Liver (tissue), 9 donors: Measurements from ENCODE around the gene SP2. TPM values are rescaled to one million over a fixed set of nuclear protein-coding genes. Genes with fewer than 3 reads are reported as not detected.
A peak's percentile ranks its signal among the peaks of the same experiment; 100 is the strongest.
"Not testable (repeated sequence)": the region's sequence is repeated elsewhere in the genome, so short reads cannot be mapped to it uniquely, and the experiment has no call there.

Experiments
- DNase-seq: peaks from one replicate; pipeline ENCODE4 v3.0.0-alpha.2; 2017; ENCODE audit warnings: low spot score
- H3K27ac ChIP-seq, 2 donors: one replicate each; pipeline ENCODE4 v1.7.0; 2013; ENCODE audit warnings: inconsistent platforms in 2 of 2, low read length in 2 of 2, control low read depth in 1 of 2, low read depth in 1 of 2, mild to moderate bottlenecking in 1 of 2
- H3K27me3 ChIP-seq, 4 donors: one replicate each; pipeline versions ENCODE4 v1.6.1 to v1.7.0; 2013; ENCODE audit warnings: low read length in 3 of 4, inconsistent platforms in 1 of 4, mild to moderate bottlenecking in 1 of 4, moderate library complexity in 1 of 4; ENCODE audit not compliant: control insufficient read depth in 4 of 4, insufficient read depth in 4 of 4
- H3K36me3 ChIP-seq, 4 donors: one replicate each; pipeline versions ENCODE4 v1.6.1 to v1.7.0; 2013; ENCODE audit warnings: low read length in 3 of 4, mild to moderate bottlenecking in 3 of 4, low read depth in 1 of 4, moderate library complexity in 1 of 4; ENCODE audit not compliant: control insufficient read depth in 4 of 4, insufficient read depth in 3 of 4
- H3K4me1 ChIP-seq, 4 donors: one replicate each; pipeline versions ENCODE4 v1.6.1 to v1.7.0; 2013; ENCODE audit warnings: low read length in 3 of 4, mild to moderate bottlenecking in 3 of 4, moderate library complexity in 1 of 4; ENCODE audit not compliant: control insufficient read depth in 4 of 4, insufficient read depth in 4 of 4
- H3K4me3 ChIP-seq, 3 donors: one replicate each; pipeline versions ENCODE4 v1.6.1 to v1.7.0; 2013; ENCODE audit warnings: low read length in 3 of 3, control low read depth in 1 of 3, low read depth in 1 of 3, mild to moderate bottlenecking in 1 of 3
- H3K9ac ChIP-seq, 2 donors: one replicate each; pipeline ENCODE4 v1.7.0; 2013; ENCODE audit warnings: low read length in 2 of 2, mild to moderate bottlenecking in 2 of 2, moderate library complexity in 2 of 2, control low read depth in 1 of 2, low read depth in 1 of 2
- H3K9me3 ChIP-seq, 4 donors: one replicate each; pipeline versions ENCODE4 v1.6.1 to v1.7.0; 2013; ENCODE audit warnings: low read length in 3 of 4; ENCODE audit not compliant: control insufficient read depth in 4 of 4
- EGR1 ChIP-seq, 2 donors: IDR thresholded peaks; 2 replicates each; pipeline ENCODE4 v1.6.1; 2016 to 2018; ENCODE audit warnings: antibody characterized with exemption in 2 of 2, low read depth in 2 of 2
- FOXA1 ChIP-seq: IDR thresholded peaks from 2 replicates; pipeline ENCODE4 v1.6.1; 2016; ENCODE audit warnings: antibody characterized with exemption
- FOXA2 ChIP-seq: IDR thresholded peaks from 2 replicates; pipeline ENCODE4 v1.6.1; 2016; ENCODE audit warnings: antibody characterized with exemption
- GABPA ChIP-seq, 2 donors: IDR thresholded peaks in 1 of 2; conservative IDR thresholded peaks in 1 of 2; 2 replicates each; pipeline ENCODE4 v1.6.1; 2016; ENCODE audit warnings: antibody characterized with exemption in 2 of 2, mild to moderate bottlenecking in 1 of 2, moderate library complexity in 1 of 2
- HNF4A ChIP-seq, 2 donors: conservative IDR thresholded peaks; 2 replicates each; pipeline ENCODE4 v1.6.1; 2016; ENCODE audit warnings: antibody characterized with exemption in 2 of 2, mild to moderate bottlenecking in 2 of 2
- HNF4G ChIP-seq: IDR thresholded peaks from 2 replicates; pipeline ENCODE4 v1.6.1; 2016; ENCODE audit warnings: antibody characterized with exemption
- JUND ChIP-seq, 2 donors: IDR thresholded peaks; 2 replicates each; pipeline ENCODE4 v1.6.1; 2016; ENCODE audit warnings: antibody characterized with exemption in 2 of 2
- NR2F2 ChIP-seq: IDR thresholded peaks from 2 replicates; pipeline ENCODE4 v1.6.1; 2016; ENCODE audit warnings: antibody characterized with exemption
- RAD21 ChIP-seq, 2 donors: IDR thresholded peaks; 2 replicates each; pipeline ENCODE4 v1.6.1; 2016; ENCODE audit warnings: antibody characterized with exemption in 2 of 2, mild to moderate bottlenecking in 2 of 2
- RXRA ChIP-seq, 2 donors: IDR thresholded peaks; 2 replicates each; pipeline ENCODE4 v1.6.1; 2017 to 2018; ENCODE audit warnings: antibody characterized with exemption in 2 of 2, mild to moderate bottlenecking in 1 of 2
- SP1 ChIP-seq: IDR thresholded peaks from 2 replicates; pipeline ENCODE4 v1.6.1; 2018; ENCODE audit warnings: antibody characterized with exemption, mild to moderate bottlenecking
- TAF1 ChIP-seq: conservative IDR thresholded peaks from 2 replicates; pipeline ENCODE4 v1.6.1; 2016; ENCODE audit warnings: antibody characterized with exemption, mild to moderate bottlenecking
- YY1 ChIP-seq: IDR thresholded peaks from 2 replicates; pipeline ENCODE4 v1.6.1; 2016; ENCODE audit warnings: antibody characterized with exemption, mild to moderate bottlenecking
- WGBS: extraction: QIAGEN DNeasy Blood & Tissue Kit; methylation state at CpG from one replicate; pipeline ENCODE4 v1.1.7; 2013; 5-methylcytosine and 5-hydroxymethylcytosine counted together
- polyA plus RNA-seq, 2 donors: library from polyadenylated mRNA; stranded (reverse) in 1 of 2; unstranded in 1 of 2; fragments of 200-250 nt in 1 of 2; fragments of >200 nt in 1 of 2; fragmentation: Nextera tagmentation in 1 of 2; extraction: Ambion mirVana in 1 of 2; gene quantifications; one replicate each; pipeline versions ENCODE4 v1.2.1 to v1.2.3, GENCODE V29; 2013 to 2015
- total RNA-seq, 2 donors: library from RNA; depleted of rRNA; stranded (reverse); fragments of >200 nt; gene quantifications; one replicate each; pipeline ENCODE4 v1.2.3, GENCODE V29; 2014
- TF ChIP-seq, protein P1 (sequence below): IDR thresholded peaks from 2 replicates; pipeline ENCODE4 v1.6.1; 2016; ENCODE audit warnings: antibody characterized with exemption
- TF ChIP-seq, protein P2 (sequence below): fragments of 150-350 bp; IDR thresholded peaks from 2 replicates; pipeline ENCODE4 v1.5.1; 2017; ENCODE audit warnings: improper control_type of control experiment, low read depth, low read length; ENCODE audit not compliant: missing input control
- TF ChIP-seq, protein P3 (sequence below): IDR thresholded peaks from 2 replicates; pipeline ENCODE4 v1.6.1; 2016; ENCODE audit warnings: antibody characterized with exemption
- donor health status: healthy.
- donor health status: healthy.
- donor health status: healthy.
- donor health status: healthy.
- donor health status: healthy.

SP2 gene
- total and polyA plus RNA-seq, 4 donors: 2.2 to 5.7 (median 3.8) TPM

DNA sequence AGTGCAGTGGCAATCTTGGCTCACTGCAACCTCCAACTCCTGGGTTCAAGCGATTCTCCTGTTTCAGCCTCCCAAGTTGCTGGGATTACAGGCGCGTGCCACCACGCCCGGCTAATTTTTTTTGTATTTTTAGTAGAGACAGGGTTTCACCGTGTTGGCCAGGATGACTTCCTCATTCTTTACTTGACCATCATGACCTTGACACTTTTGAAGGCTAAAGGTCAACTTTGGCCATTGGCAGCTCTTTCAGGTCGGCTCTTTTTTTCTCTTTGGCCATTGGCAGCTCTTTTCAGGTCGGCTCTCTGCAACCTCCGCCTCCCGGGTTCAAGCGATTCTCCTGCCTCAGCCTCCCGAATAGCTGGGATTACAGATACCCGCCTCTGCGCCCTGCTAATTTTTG, 23.9 kb downstream of the SP2 start:
- not testable (repeated sequence) for H3K4me1 ChIP-seq, H3K27ac ChIP-seq, H3K4me3 ChIP-seq, H3K9me3 ChIP-seq, H3K27me3 ChIP-seq, H3K9ac ChIP-seq, DNase-seq
- peak in 1 of 2 donors; percentile 15 for TF ChIP-seq HNF4A (conservative IDR thresholded peaks at IDR 0.05)
- peak; percentile 28 for TF ChIP-seq NR2F2
- WGBS: 66% methylated on average over 14 of the region's 14 CpGs
- peaks cover 5 to 18% (median 17%) of the 10 kb centered on the region in 4 donors for H3K36me3 ChIP-seq

DNA sequence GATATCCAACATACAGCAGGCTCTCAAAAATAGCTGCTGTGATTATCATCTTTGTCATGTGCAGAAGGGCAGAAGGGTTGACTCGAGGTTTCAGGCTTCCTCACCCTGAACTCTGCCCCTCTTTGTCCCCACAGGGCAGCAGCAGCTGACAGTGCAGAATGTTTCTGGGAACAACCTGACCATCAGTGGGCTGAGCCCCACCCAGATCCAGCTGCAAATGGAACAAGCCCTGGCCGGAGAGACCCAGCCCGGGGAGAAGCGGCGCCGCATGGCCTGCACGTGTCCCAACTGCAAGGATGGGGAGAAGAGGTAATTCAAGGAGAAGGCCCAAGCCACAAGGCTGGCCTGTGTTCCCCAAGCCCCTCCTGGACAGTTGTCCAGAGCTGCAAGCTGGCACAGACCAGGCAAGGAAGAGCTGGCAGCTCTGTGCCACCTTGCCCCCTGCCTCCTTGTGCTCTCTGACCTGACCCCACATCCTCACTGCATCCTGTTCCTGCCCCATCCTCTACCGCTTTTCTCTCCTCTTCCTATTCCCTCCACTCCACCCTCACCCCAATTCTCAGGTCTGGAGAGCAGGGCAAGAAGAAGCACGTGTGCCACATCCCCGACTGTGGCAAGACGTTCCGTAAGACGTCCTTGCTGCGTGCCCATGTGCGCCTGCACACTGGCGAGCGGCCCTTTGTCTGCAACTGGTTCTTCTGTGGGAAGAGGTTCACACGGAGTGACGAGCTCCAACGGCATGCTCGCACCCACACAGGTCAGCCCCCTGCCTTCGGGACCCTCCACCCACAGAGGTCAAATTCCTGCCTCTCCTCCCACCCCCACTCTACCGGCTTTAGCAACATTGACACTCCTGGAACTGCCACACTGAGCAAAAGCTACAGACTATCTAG, 29.0 kb downstream of the SP2 start:
- Histone ChIP-seq H3K4me3 (no peak overlapping the region), H3K9me3 (no peaks in the 10 kb centered on the region), H3K27ac (no peak overlapping the region), H3K9ac (no peak overlapping the region), H3K4me1 (peaks cover 0 to 15% (median 11%) of the 10 kb centered on the region in 4 donors), H3K27me3 (no peaks in the 10 kb centered on the region), H3K36me3 (peaks cover 0 to 26% (median 17%) of the 10 kb centered on the region in 4 donors)
- 81% methylated on average over 23 of the region's 23 CpGs for WGBS
- TF ChIP-seq YY1: no peak
- TF ChIP-seq HNF4G: no peak
- TF ChIP-seq RAD21 (IDR thresholded peaks at IDR 0.05): no peak
- TF ChIP-seq, protein P1, sequence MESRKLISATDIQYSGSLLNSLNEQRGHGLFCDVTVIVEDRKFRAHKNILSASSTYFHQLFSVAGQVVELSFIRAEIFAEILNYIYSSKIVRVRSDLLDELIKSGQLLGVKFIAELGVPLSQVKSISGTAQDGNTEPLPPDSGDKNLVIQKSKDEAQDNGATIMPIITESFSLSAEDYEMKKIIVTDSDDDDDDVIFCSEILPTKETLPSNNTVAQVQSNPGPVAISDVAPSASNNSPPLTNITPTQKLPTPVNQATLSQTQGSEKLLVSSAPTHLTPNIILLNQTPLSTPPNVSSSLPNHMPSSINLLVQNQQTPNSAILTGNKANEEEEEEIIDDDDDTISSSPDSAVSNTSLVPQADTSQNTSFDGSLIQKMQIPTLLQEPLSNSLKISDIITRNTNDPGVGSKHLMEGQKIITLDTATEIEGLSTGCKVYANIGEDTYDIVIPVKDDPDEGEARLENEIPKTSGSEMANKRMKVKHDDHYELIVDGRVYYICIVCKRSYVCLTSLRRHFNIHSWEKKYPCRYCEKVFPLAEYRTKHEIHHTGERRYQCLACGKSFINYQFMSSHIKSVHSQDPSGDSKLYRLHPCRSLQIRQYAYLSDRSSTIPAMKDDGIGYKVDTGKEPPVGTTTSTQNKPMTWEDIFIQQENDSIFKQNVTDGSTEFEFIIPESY: no peak
- no peak for TF ChIP-seq FOXA2
- TF ChIP-seq NR2F2: no peak
- no peak for TF ChIP-seq GABPA (IDR thresholded peaks at IDR 0.05 in 1 of 2, conservative IDR thresholded peaks at IDR 0.05 in 1 of 2)
- no peak for TF ChIP-seq JUND (IDR thresholded peaks at IDR 0.05)
- TF ChIP-seq, protein P2, sequence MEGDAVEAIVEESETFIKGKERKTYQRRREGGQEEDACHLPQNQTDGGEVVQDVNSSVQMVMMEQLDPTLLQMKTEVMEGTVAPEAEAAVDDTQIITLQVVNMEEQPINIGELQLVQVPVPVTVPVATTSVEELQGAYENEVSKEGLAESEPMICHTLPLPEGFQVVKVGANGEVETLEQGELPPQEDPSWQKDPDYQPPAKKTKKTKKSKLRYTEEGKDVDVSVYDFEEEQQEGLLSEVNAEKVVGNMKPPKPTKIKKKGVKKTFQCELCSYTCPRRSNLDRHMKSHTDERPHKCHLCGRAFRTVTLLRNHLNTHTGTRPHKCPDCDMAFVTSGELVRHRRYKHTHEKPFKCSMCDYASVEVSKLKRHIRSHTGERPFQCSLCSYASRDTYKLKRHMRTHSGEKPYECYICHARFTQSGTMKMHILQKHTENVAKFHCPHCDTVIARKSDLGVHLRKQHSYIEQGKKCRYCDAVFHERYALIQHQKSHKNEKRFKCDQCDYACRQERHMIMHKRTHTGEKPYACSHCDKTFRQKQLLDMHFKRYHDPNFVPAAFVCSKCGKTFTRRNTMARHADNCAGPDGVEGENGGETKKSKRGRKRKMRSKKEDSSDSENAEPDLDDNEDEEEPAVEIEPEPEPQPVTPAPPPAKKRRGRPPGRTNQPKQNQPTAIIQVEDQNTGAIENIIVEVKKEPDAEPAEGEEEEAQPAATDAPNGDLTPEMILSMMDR: no peak
- no peak for TF ChIP-seq EGR1 (IDR thresholded peaks at IDR 0.05; ENCODE audit: low read depth in 2 of 2)
- TF ChIP-seq RXRA (IDR thresholded peaks at IDR 0.05): no peak
- no peak for DNase-seq

DNA sequence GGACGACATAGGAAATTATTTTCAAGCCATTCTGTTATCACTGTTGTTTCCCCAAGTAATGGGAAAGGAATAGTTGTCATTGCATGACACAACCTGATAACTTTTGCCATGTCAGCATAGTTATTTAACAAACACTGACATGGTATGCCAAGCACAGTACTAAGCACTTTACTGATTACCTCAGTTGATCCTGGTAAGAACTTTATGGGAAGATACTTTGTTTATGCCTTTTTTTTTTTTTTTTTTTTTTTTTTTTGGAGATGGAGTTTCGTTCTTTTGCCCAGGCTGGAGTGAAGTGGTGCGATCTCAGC, 29.6 kb downstream of the SP2 start:
- no peak for TF ChIP-seq SP1
- TF ChIP-seq NR2F2: no peak
- TF ChIP-seq TAF1: no peak
- no peak for TF ChIP-seq JUND (IDR thresholded peaks at IDR 0.05)
- no peak for TF ChIP-seq FOXA2
- TF ChIP-seq, protein P3, sequence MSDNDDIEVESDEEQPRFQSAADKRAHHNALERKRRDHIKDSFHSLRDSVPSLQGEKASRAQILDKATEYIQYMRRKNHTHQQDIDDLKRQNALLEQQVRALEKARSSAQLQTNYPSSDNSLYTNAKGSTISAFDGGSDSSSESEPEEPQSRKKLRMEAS: no peak
- no peak for TF ChIP-seq YY1
- TF ChIP-seq, protein P1: no peak
- TF ChIP-seq RAD21 (IDR thresholded peaks at IDR 0.05): no peak
- TF ChIP-seq RXRA (IDR thresholded peaks at IDR 0.05): no peak
- TF ChIP-seq HNF4G: no peak
- TF ChIP-seq, protein P2: no peak
- TF ChIP-seq GABPA (IDR thresholded peaks at IDR 0.05 in 1 of 2, conservative IDR thresholded peaks at IDR 0.05 in 1 of 2): no peak
- TF ChIP-seq EGR1 (IDR thresholded peaks at IDR 0.05; ENCODE audit: low read depth in 2 of 2): no peak
- TF ChIP-seq FOXA1: no peak
- no peak for TF ChIP-seq HNF4A (conservative IDR thresholded peaks at IDR 0.05)
- Histone ChIP-seq H3K9me3 (no peaks in the 10 kb centered on the region), H3K4me1 (peaks cover 0 to 15% (median 11%) of the 10 kb centered on the region in 4 donors), H3K27ac (no peak overlapping the region), H3K9ac (no peak overlapping the region), H3K4me3 (no peak overlapping the region), H3K27me3 (no peaks in the 10 kb centered on the region), H3K36me3 (peaks cover 0 to 27% (median 20%) of the 10 kb centered on the region in 4 donors)
- no peak for DNase-seq
- 79% methylated on average over 3 of the region's 3 CpGs for WGBS
